Osteoblast (primary cell): ENCODE measurements around the gene SLC30A10. TPM values are rescaled to one million over a fixed set of nuclear protein-coding genes. Genes with fewer than 3 reads are reported as not detected.
"Not testable (repeated sequence)": the region's sequence is repeated elsewhere in the genome, so short reads cannot be mapped to it uniquely, and the experiment has no call there.

ENCODE experiments used
- DNase-seq: peaks from one replicate; pipeline ENCODE4 v3.0.0; 2011; ENCODE audit warnings: low spot score, mixed read lengths; ENCODE audit not compliant: insufficient read length; ENCODE audit errors: missing footprints
- H2AFZ ChIP-seq: 2 replicates; pipeline ENCODE4 v1.6.0; 2011; ENCODE audit warnings: mild to moderate bottlenecking, low read length
- H3K27ac ChIP-seq: 2 replicates; pipeline ENCODE4 v1.5.1; 2011; ENCODE audit warnings: mild to moderate bottlenecking, low read depth, low read length, moderate library complexity
- H3K27me3 ChIP-seq: 2 replicates; pipeline ENCODE4 v1.6.0; 2012; ENCODE audit warnings: mild to moderate bottlenecking, control low read depth, inconsistent platforms, low read length, moderate library complexity; ENCODE audit not compliant: insufficient read depth
- H3K36me3 ChIP-seq: 2 replicates; pipeline ENCODE4 v1.5.1; 2011; ENCODE audit warnings: mild to moderate bottlenecking, low read length, control low read depth, moderate library complexity; ENCODE audit not compliant: insufficient read depth
- H3K4me1 ChIP-seq: 2 replicates; pipeline ENCODE4 v1.5.1; 2011; ENCODE audit warnings: mild to moderate bottlenecking, low read length, control low read depth, moderate library complexity; ENCODE audit not compliant: insufficient read depth
- H3K4me2 ChIP-seq: 2 replicates; pipeline ENCODE4 v1.6.0; 2011; ENCODE audit warnings: mild to moderate bottlenecking, low read length; ENCODE audit not compliant: insufficient read depth
- H3K4me3 ChIP-seq: fragments of 200-600 bp; sonication (generic); 3 replicates; pipeline ENCODE4 v1.5.1; 2012; ENCODE audit warnings: mild to moderate bottlenecking, low read length, inconsistent platforms; ENCODE audit not compliant: insufficient read depth
- H3K79me2 ChIP-seq: 2 replicates; pipeline ENCODE4 v1.6.0; 2012; ENCODE audit warnings: mild to moderate bottlenecking, low read length, control low read depth, inconsistent platforms; ENCODE audit not compliant: insufficient read depth
- H3K9me3 ChIP-seq: 2 replicates; pipeline ENCODE4 v1.5.1; 2011; ENCODE audit warnings: low read depth, low read length, control low read depth
- H4K20me1 ChIP-seq: 2 replicates; pipeline ENCODE4 v1.6.0; 2012; ENCODE audit warnings: mild to moderate bottlenecking, low read length, control low read depth; ENCODE audit not compliant: insufficient read depth
- total RNA-seq: library from RNA; depleted of rRNA; stranded (reverse); fragments of >200 nt; gene quantifications from 2 replicates; pipeline ENCODE4 v1.2.3, GENCODE V29; 2012
- TF ChIP-seq, protein P1 (sequence below): IDR thresholded peaks from 2 replicates; pipeline ENCODE4 v1.5.1; 2011; ENCODE audit warnings: mild to moderate bottlenecking, low read depth, low read length, moderate library complexity; ENCODE audit errors: extremely low read depth

Gene SLC30A10
- total RNA-seq, 1 donor: 0.36 TPM

DNA sequence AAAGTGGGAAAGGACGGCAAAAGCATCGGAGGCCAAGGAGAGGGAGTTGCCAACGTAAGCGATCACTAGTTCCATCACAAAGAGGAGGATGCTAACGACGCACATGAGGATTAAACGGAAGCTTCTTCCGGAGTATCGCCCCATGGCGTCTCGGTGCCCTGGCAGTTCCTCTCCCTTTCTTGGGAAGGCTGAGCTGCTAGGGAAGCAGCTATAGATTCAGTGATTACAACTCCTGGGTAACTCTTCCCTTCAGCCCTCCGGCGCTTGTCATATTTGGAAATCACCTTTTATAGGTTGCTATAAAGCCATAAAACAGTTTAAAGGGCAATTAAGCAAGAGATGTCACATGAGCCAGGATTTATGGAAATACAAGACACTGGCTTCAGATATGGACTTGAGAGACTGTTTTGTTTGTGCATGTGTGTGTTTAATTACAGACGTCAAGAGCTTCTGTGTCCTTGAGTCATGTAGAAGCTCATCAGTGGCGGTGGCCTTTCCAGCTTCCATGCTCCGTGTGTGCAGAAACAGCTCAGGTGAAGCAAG is 30.6 kb upstream of the SLC30A10 start:
- H3K4me2 ChIP-seq: no peak overlapping the region
- no peak overlapping the region for H3K4me3 ChIP-seq
- H2AFZ ChIP-seq: no peak overlapping the region
- H4K20me1 ChIP-seq: no peaks in the 10 kb centered on the region
- no peaks in the 10 kb centered on the region for H3K27me3 ChIP-seq
- DNase-seq: no peak
- H3K79me2 ChIP-seq: no peaks in the 10 kb centered on the region
- TF ChIP-seq, protein P1, sequence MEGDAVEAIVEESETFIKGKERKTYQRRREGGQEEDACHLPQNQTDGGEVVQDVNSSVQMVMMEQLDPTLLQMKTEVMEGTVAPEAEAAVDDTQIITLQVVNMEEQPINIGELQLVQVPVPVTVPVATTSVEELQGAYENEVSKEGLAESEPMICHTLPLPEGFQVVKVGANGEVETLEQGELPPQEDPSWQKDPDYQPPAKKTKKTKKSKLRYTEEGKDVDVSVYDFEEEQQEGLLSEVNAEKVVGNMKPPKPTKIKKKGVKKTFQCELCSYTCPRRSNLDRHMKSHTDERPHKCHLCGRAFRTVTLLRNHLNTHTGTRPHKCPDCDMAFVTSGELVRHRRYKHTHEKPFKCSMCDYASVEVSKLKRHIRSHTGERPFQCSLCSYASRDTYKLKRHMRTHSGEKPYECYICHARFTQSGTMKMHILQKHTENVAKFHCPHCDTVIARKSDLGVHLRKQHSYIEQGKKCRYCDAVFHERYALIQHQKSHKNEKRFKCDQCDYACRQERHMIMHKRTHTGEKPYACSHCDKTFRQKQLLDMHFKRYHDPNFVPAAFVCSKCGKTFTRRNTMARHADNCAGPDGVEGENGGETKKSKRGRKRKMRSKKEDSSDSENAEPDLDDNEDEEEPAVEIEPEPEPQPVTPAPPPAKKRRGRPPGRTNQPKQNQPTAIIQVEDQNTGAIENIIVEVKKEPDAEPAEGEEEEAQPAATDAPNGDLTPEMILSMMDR: no peak
- no peaks in the 10 kb centered on the region for H3K36me3 ChIP-seq
- H3K4me1 ChIP-seq: no peaks in the 10 kb centered on the region
- no peak overlapping the region for H3K27ac ChIP-seq
- no peaks in the 10 kb centered on the region for H3K9me3 ChIP-seq

DNA sequence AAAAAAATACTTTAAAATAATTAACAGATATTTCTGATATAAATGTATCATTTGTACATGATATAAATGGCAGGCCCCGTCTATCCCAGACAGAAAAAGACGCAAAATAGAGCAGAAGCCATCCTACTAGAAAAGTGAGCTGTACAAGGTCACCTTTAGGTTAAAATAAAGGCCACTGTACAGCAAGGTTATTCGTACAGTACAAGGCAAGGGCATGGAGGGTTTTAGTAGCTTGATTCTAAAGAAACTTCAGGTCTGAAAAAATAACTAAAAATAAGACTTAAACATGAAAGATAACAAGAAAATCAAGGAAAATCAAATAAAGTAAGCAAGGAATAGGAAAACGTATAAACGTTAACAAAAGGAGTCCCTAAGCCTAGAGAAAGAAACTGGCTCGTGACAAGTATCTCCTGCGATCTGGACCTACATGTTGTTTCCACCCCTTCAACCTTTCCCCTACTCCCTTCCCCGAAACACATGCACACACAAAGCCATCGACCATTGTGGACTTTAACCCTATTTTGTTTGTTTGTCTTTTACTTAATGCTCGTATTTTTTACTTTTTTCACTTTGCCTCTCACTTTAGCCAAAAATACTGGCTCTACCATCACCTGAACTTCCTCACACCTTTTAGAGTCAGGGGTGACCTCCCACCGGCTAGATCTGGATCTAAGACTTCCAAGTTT is 26.5 kb upstream of the SLC30A10 start:
- Histone ChIP-seq H3K27me3 (no peaks in the 10 kb centered on the region), H2AFZ (no peak overlapping the region), H4K20me1 (no peaks in the 10 kb centered on the region), H3K36me3 (no peaks in the 10 kb centered on the region), H3K27ac (no peak overlapping the region), H3K4me2 (no peak overlapping the region), H3K4me3 (no peak overlapping the region), H3K4me1 (no peaks in the 10 kb centered on the region), H3K9me3 (no peaks in the 10 kb centered on the region), H3K79me2 (no peaks in the 10 kb centered on the region)
- DNase-seq: no peak
- TF ChIP-seq, protein P1: no peak

DNA sequence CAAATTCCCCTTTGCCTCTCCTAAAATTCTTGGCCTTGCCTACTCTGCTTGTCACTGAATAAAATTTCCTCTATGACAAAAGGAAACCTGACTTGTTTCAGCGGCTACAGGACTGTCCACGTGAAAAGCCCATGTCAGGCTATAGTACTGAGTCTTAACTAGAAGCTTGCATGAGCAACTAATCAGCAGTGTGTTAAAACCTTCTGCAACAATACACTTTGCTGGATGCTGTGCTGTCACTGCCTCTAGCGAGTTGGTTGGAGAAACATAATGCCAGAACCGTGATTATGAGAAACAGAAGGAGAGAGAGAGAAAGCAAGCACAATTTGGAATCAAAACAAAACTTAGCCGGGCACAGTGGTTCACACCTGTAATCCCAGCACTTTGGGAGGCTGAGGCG is 25.7 kb upstream of the SLC30A10 start:
- DNase-seq: no peak
- Histone ChIP-seq H3K79me2 (no peaks in the 10 kb centered on the region), H3K27me3 (no peaks in the 10 kb centered on the region), H3K9me3 (no peaks in the 10 kb centered on the region), H3K36me3 (no peaks in the 10 kb centered on the region), H3K4me3 (no peak overlapping the region), H4K20me1 (no peaks in the 10 kb centered on the region), H3K4me2 (no peak overlapping the region), H3K27ac (no peak overlapping the region), H3K4me1 (no peaks in the 10 kb centered on the region), H2AFZ (no peak overlapping the region)
- TF ChIP-seq, protein P1: no peak

DNA sequence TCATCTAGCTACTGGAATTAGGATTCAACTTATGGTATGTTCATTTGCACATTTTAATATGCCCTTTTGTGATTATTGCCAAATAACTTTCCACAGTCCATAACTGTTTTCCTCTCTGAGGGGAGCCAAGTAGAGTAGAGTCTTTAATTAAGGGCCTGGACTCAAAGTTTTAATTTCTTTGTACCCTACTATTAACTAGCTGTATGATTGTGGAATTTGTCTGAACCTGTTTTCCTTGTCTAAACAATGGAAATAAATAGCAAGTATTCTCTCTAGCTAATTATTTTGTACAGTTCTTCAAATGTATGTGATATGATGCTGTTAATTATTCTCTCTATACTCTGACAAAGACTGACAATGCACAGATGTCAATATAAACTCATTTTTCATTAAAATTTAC is 24.0 kb upstream of the SLC30A10 start:
- no peak for DNase-seq
- Histone ChIP-seq H3K27me3 (no peaks in the 10 kb centered on the region), H3K79me2 (no peaks in the 10 kb centered on the region), H3K9me3 (no peaks in the 10 kb centered on the region), H2AFZ (no peak overlapping the region), H3K4me2 (no peak overlapping the region), H3K27ac (no peak overlapping the region), H3K4me1 (no peaks in the 10 kb centered on the region), H4K20me1 (no peaks in the 10 kb centered on the region), H3K36me3 (no peaks in the 10 kb centered on the region), H3K4me3 (no peak overlapping the region)
- TF ChIP-seq, protein P1: no peak

DNA sequence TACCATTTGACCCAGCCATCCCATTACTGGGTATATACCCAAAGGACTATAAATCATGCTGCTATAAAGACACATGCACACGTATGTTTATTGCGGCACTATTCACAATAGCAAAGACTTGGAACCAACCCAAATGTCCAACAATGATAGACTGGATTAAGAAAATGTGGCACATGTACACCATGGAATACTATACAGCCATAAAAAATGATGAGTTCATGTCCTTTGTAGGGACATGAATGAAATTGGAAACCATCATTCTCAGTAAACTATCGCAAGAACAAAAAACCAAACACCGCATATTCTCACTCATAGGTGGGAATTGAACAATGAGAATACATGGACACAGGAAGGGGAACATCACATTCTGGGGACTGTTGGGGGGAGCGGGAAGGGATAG is 20.9 kb upstream of the SLC30A10 start:
- not testable (repeated sequence) for H3K36me3 ChIP-seq, H3K4me3 ChIP-seq, H3K4me1 ChIP-seq

DNA sequence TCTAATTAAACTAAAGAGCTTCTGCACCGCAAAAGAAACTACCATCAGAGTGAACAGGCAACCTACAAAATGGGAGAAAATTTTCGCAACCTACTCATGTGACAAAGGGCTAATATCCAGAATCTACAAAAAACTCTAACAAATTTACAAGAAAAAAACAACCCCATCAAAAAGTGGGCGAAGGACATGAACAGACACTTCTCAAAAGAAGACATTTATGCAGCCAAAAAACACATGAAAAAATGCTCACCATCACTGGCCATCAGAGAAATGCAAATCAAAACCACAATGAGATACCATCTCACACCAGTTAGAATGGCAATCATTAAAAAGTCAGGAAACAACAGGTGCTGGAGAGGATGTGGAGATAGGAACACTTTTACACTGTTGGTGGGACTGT is 20.4 kb upstream of the SLC30A10 start:
- not testable (repeated sequence) for H3K9me3 ChIP-seq, H3K36me3 ChIP-seq, H3K4me2 ChIP-seq, H3K27me3 ChIP-seq, H3K27ac ChIP-seq, H3K79me2 ChIP-seq, H2AFZ ChIP-seq, H4K20me1 ChIP-seq, DNase-seq, H3K4me3 ChIP-seq, H3K4me1 ChIP-seq

More for the DNA sequence above, 20.9 kb upstream of the SLC30A10 start:
- not testable (repeated sequence) for H3K27me3 ChIP-seq, H3K9me3 ChIP-seq, H3K4me2 ChIP-seq, H2AFZ ChIP-seq, H4K20me1 ChIP-seq, H3K27ac ChIP-seq, H3K79me2 ChIP-seq, DNase-seq
